ENCODE measurements around the gene CALHM3.

CALHM3 gene

GRCh38 chr10:103449208-103450144, 29.6 kb downstream of the CALHM3 start:
- no peak for DNase-seq (ENCODE audit: low spot score)

- DNase-seq (ENCODE audit: low spot score), result no peak
Measured at GRCh38 chr10:103448746-103449145, 30.3 kb downstream of the CALHM3 start.

DNA sequence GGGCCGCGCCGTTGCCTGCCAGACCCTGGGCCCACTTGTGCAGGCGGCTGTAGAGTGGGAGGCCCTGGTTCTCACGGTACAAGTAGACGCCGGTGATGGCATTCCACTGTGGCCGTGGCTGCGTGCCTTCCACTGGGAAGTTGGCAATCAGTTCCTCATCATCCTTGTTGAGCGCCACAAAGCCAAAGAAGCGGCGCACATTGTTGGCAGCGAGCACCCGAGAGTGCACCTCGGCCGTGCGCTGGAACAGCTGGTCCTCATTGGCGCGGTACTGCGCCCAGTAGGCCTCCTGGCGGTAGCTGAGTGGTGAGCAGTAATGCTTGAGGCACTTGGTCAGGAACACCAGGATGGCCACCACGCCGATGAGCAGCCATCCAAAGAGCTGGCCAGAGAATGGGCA, 31.9 kb downstream of the CALHM3 start:
- DNase-seq (ENCODE audit: low spot score), result no peak

- no peak for DNase-seq (ENCODE audit: low spot score)
Measured at GRCh38 chr10:103445767-103446567, 33.1 kb downstream of the CALHM3 start.

DNA sequence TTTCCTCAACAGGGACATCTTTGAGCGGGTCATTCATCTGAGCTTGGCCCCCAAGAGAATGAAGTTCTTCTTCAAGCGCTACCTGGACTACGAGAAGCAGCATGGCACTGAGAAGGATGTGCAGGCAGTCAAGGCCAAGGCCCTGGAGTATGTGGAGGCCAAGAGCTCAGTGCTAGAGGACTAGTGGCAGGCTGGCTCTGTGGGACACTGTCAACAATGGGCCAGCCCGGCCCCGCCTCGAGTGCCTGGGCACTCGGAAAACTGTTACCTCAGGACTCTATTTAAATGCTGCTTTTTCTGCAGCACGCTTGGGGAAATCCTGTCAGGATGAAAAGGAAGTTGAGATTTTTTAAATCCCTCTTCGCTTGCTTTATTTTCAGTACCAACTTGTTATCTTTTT, 33.7 kb downstream of the CALHM3 start:
- no peak for DNase-seq (ENCODE audit: low spot score)

DNA sequence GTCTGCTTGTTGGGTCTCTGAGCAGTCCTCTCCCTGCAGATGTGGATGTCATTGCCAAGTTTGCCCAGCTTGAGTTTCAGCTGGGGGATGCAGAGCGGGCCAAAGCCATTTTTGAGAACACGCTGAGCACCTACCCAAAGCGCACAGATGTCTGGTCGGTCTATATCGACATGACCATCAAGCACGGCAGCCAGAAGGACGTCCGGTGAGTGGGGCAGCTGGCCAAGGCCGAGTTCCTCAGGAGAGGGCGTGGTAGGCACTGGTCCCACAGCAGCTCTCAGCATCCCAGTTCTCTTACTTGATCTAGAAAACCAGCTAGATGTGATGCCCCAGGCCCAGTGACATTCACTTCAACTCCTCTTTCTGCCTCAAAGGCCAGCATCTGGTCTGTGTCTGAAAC, 34.6 kb downstream of the CALHM3 start:
- DNase-seq (ENCODE audit: low spot score), result no peak

GRCh38 chr10:103443475-103444185, 35.4 kb downstream of the CALHM3 start:
- DNase-seq (ENCODE audit: low spot score), result no peak

GRCh38 chr10:103442031-103442461, 37.0 kb downstream of the CALHM3 start:
- DNase-seq (ENCODE audit: low spot score), result no peak

- no peak for DNase-seq (ENCODE audit: low spot score)
Measured at GRCh38 chr10:103441611-103442010, 37.4 kb downstream of the CALHM3 start.

- DNase-seq (ENCODE audit: low spot score), result no peak
Measured at GRCh38 chr10:103441206-103441605, 37.8 kb downstream of the CALHM3 start.

GRCh38 chr10:103440416-103440815, 38.6 kb downstream of the CALHM3 start:
- DNase-seq (ENCODE audit: low spot score), result no peak

GRCh38 chr10:103439776-103440175, 39.3 kb downstream of the CALHM3 start:
- DNase-seq (ENCODE audit: low spot score), result no peak

GRCh38 chr10:103433858-103434257, 45.2 kb downstream of the CALHM3 start:
- no peak for DNase-seq (ENCODE audit: low spot score)

DNA sequence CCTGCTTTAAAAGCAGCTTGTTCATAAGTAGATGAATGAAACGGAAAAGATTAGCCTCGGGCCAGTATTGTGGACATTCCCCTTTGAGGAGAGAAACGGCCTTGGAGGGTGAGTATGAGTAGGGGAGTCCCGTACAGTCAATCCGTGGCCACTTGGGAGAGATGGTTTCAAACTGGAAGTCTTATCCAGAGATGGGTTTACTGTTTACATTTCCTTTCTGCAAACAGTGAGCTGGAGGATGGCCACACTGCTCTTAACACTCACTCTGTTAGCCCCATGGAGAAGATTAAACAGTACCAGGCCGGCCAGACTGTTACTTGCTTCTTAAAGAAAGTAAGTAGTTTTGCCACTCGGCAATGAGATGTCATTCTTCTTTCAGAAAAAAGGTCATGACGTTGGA, 47.1 kb downstream of the CALHM3 start:
- DNase-seq (ENCODE audit: low spot score), result no peak

- DNase-seq (ENCODE audit: low spot score), result no peak
Measured at GRCh38 chr10:103429647-103430046, 49.4 kb downstream of the CALHM3 start.

GRCh38 chr10:103428989-103429643, 49.9 kb downstream of the CALHM3 start:
- no peak for DNase-seq (ENCODE audit: low spot score)

DNA sequence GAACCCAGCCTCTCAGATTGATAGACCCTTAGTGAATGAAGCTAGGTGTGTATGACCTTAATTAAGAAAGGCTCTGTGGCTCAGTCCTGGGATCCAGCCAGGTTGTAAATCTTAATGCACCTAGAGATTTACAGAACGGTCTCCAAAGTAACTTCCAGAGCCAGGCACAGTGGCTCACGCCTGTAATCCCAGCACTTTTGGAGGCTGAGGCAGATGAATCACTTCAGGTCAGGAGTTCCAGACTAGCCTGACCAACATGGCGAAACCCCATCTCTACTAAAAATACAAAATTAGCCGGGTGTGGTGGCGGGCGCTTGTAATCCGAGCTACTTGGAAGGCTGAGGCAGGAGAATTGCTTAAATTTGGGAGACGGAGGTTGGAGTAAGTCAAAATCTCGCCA, 51.2 kb downstream of the CALHM3 start:
- DNase-seq (ENCODE audit: low spot score), result no peak

GRCh38 chr10:103423748-103424147, 55.3 kb downstream of the CALHM3 start:
- DNase-seq (ENCODE audit: low spot score), result no peak

Data from NAMALWA (cell line).